Neural cell (in vitro differentiated cells): ENCODE results near the gene IGSF9B. TPM values are rescaled to one million over a fixed set of nuclear protein-coding genes. Genes with fewer than 3 reads are reported as not detected.

ENCODE experiments used
- H2AFZ ChIP-seq: fragments of 200-600, 300-800 bp; sonication (generic), shearing (Covaris generic); 2 replicates; pipeline ENCODE4 v1.6.0; 2014; ENCODE audit warnings: low read depth, mild to moderate bottlenecking, antibody characterized with exemption, low read length, moderate library complexity
- H3F3A ChIP-seq: fragments of 200-600 bp; shearing (Covaris generic); 2 replicates; pipeline ENCODE4 v1.6.1; 2016; ENCODE audit warnings: mild to moderate bottlenecking, moderate library complexity, mixed read lengths, antibody characterized with exemption, low read length; ENCODE audit not compliant: insufficient read depth, poor library complexity, severe bottlenecking
- H3K27ac ChIP-seq: fragments of 200-600, 300-800 bp; sonication (generic), shearing (Covaris generic); 2 replicates; pipeline ENCODE4 v1.5.1; 2014; ENCODE audit warnings: mild to moderate bottlenecking, low read length, moderate library complexity
- H3K27me3 ChIP-seq: fragments of 300-800, 200-600 bp; sonication (generic), shearing (Covaris generic); 2 replicates; pipeline ENCODE4 v1.6.0; 2014; ENCODE audit warnings: mild to moderate bottlenecking, low read depth, low read length, moderate library complexity; ENCODE audit not compliant: insufficient read depth
- H3K36me3 ChIP-seq: fragments of 300-800, 200-600 bp; sonication (generic), shearing (Covaris generic); 2 replicates; pipeline ENCODE4 v1.5.1; 2014; ENCODE audit warnings: mild to moderate bottlenecking, antibody characterized with exemption, low read length, moderate library complexity; ENCODE audit not compliant: insufficient read depth
- H3K4me2 ChIP-seq: fragments of 300-800, 200-600 bp; sonication (generic), shearing (Covaris generic); 2 replicates; pipeline ENCODE4 v1.6.0; 2014; ENCODE audit warnings: mild to moderate bottlenecking, low read length
- H3K4me3 ChIP-seq: fragments of 300-800, 200-600 bp; sonication (generic), shearing (Covaris generic); 2 replicates; pipeline ENCODE4 v1.5.1; 2014; ENCODE audit warnings: mild to moderate bottlenecking, low read length, moderate library complexity
- H3K79me2 ChIP-seq: fragments of 200-600 bp; shearing (Covaris generic); replicated peaks from 2 replicates; pipeline ENCODE4 v1.6.0; 2014; ENCODE audit warnings: mild to moderate bottlenecking, low read length, moderate library complexity; ENCODE audit not compliant: insufficient read depth
- H3K9ac ChIP-seq: fragments of 300-800, 200-600 bp; sonication (generic), shearing (Covaris generic); 2 replicates; pipeline ENCODE4 v1.6.1; 2016; ENCODE audit warnings: mild to moderate bottlenecking, low read length, mixed read lengths
- H3K9me2 ChIP-seq: fragments of 200-600 bp; shearing (Covaris generic); 2 replicates; pipeline ENCODE4 v1.6.1; 2016; ENCODE audit warnings: mild to moderate bottlenecking, low read length, mixed read lengths; ENCODE audit not compliant: insufficient read depth
- H3K9me3 ChIP-seq: fragments of 200-600, 300-800 bp; sonication (generic), shearing (Covaris generic); 2 replicates; pipeline ENCODE4 v1.6.1; 2016; ENCODE audit warnings: mild to moderate bottlenecking, mixed run types, low read length, moderate library complexity, mixed read lengths
- H4K20me1 ChIP-seq: fragments of 200-600 bp; shearing (Covaris generic); 2 replicates; pipeline ENCODE4 v1.6.1; 2016; ENCODE audit warnings: mild to moderate bottlenecking, mixed run types; ENCODE audit not compliant: insufficient read depth
- EP300 ChIP-seq: fragments of 450-650 bp; conservative IDR thresholded peaks from 2 replicates; pipeline ENCODE4 v1.6.1; 2014; ENCODE audit warnings: antibody characterized with exemption, mild to moderate bottlenecking, moderate library complexity; ENCODE audit not compliant: poor library complexity, severe bottlenecking
- EZH2 ChIP-seq: fragments of 200-600, 300-800 bp; shearing (Covaris generic), sonication (generic); IDR thresholded peaks from 2 replicates; pipeline ENCODE4 v1.6.1; 2014; ENCODE audit warnings: antibody characterized with exemption, low read length, borderline replicate concordance, mild to moderate bottlenecking; ENCODE audit not compliant: insufficient read depth, poor library complexity, severe bottlenecking
- MXI1 ChIP-seq: fragments of 450-650 bp; conservative IDR thresholded peaks from 2 replicates; pipeline ENCODE4 v1.6.1; 2014; ENCODE audit warnings: antibody characterized with exemption, mild to moderate bottlenecking; ENCODE audit not compliant: poor library complexity, severe bottlenecking
- POLR2AphosphoS5 ChIP-seq: IDR thresholded peaks from 2 replicates; pipeline ENCODE4 v1.6.1; 2012
- RAD21 ChIP-seq: fragments of 450-650 bp; conservative IDR thresholded peaks from 2 replicates; pipeline ENCODE4 v1.6.1; 2014; ENCODE audit warnings: antibody characterized with exemption, mild to moderate bottlenecking, moderate library complexity
- SMC3 ChIP-seq: fragments of 450-650 bp; conservative IDR thresholded peaks from 2 replicates; pipeline ENCODE4 v1.6.1; 2014; ENCODE audit warnings: antibody characterized with exemption, mild to moderate bottlenecking, moderate library complexity; ENCODE audit not compliant: poor library complexity
- TAF1 ChIP-seq: IDR thresholded peaks from 2 replicates; pipeline ENCODE4 v1.6.1; 2012; ENCODE audit warnings: low read depth
- polyA plus RNA-seq: library from polyadenylated mRNA; depleted of rRNA; stranded (reverse); fragments of >200 nt; gene quantifications from 2 replicates; pipeline ENCODE4 v1.2.3, GENCODE V29; 2014
- TF ChIP-seq, protein P1 (sequence below): IDR thresholded peaks from 2 replicates; pipeline ENCODE4 v1.6.1; 2012; ENCODE audit warnings: borderline replicate concordance
- TF ChIP-seq, protein P2 (sequence below): fragments of 450-650 bp; IDR thresholded peaks from 2 replicates; pipeline ENCODE4 v1.5.1; 2014; ENCODE audit warnings: antibody characterized with exemption, mild to moderate bottlenecking, moderate library complexity; ENCODE audit not compliant: poor library complexity, severe bottlenecking

The IGSF9B gene
- polyA plus RNA-seq, 1 donor from 2014 or later = 2.3 TPM

DNA sequence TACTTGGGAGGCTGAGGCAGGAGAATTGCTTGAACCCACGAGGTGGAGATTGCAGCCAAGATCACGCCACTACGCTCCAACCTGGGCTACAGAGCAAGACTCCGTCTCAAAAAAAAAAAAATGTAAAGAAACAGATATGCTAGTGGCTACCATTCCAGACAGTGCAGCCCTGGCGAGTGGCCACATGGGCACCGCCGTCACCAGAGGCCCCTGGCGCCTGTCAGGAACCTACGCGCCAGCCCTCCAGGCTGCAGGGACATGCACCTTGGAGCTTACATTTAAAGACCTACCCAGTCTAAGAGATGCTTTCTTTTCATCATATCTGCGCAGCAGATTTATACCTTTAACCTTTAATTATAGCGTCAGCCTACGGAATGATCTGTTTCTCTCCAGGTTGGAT is 37.2 kb upstream of the IGSF9B start:
- no peak for TF ChIP-seq MXI1
- TF ChIP-seq, protein P1, sequence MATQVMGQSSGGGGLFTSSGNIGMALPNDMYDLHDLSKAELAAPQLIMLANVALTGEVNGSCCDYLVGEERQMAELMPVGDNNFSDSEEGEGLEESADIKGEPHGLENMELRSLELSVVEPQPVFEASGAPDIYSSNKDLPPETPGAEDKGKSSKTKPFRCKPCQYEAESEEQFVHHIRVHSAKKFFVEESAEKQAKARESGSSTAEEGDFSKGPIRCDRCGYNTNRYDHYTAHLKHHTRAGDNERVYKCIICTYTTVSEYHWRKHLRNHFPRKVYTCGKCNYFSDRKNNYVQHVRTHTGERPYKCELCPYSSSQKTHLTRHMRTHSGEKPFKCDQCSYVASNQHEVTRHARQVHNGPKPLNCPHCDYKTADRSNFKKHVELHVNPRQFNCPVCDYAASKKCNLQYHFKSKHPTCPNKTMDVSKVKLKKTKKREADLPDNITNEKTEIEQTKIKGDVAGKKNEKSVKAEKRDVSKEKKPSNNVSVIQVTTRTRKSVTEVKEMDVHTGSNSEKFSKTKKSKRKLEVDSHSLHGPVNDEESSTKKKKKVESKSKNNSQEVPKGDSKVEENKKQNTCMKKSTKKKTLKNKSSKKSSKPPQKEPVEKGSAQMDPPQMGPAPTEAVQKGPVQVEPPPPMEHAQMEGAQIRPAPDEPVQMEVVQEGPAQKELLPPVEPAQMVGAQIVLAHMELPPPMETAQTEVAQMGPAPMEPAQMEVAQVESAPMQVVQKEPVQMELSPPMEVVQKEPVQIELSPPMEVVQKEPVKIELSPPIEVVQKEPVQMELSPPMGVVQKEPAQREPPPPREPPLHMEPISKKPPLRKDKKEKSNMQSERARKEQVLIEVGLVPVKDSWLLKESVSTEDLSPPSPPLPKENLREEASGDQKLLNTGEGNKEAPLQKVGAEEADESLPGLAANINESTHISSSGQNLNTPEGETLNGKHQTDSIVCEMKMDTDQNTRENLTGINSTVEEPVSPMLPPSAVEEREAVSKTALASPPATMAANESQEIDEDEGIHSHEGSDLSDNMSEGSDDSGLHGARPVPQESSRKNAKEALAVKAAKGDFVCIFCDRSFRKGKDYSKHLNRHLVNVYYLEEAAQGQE = no peak
- no peak for TF ChIP-seq TAF1
- TF ChIP-seq POLR2AphosphoS5 = no peak
- TF ChIP-seq SMC3 = no peak
- no peak for TF ChIP-seq RAD21
- TF ChIP-seq EZH2 = no peak
- TF ChIP-seq, protein P2, sequence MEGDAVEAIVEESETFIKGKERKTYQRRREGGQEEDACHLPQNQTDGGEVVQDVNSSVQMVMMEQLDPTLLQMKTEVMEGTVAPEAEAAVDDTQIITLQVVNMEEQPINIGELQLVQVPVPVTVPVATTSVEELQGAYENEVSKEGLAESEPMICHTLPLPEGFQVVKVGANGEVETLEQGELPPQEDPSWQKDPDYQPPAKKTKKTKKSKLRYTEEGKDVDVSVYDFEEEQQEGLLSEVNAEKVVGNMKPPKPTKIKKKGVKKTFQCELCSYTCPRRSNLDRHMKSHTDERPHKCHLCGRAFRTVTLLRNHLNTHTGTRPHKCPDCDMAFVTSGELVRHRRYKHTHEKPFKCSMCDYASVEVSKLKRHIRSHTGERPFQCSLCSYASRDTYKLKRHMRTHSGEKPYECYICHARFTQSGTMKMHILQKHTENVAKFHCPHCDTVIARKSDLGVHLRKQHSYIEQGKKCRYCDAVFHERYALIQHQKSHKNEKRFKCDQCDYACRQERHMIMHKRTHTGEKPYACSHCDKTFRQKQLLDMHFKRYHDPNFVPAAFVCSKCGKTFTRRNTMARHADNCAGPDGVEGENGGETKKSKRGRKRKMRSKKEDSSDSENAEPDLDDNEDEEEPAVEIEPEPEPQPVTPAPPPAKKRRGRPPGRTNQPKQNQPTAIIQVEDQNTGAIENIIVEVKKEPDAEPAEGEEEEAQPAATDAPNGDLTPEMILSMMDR = no peak
- TF ChIP-seq EP300 = no peak
- H2AFZ ChIP-seq = no peak overlapping the region
- no peak overlapping the region for H3K27ac ChIP-seq

DNA sequence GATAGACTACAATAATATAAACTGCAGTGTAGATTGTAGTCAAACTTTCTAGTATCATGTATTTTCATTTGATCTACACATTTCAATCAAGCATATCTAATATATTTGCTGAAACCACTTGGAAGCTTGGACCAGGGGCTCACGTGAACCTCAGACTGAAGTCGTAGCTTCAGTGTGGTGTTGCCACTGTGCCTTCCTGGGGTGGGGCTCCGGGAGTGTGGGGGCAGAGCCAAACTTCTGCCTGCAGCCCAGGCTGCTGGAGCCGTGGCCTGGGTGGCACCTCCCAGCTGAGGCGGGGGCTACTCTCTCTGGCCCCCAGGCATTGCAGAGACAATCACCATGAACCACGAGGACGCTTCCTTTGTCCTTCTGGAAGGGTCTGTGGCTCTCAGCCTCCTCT is 36.3 kb upstream of the IGSF9B start:
- Histone ChIP-seq H2AFZ (no peak overlapping the region), H3F3A (no peaks in the 10 kb centered on the region), H3K27me3 (no peaks in the 10 kb centered on the region), H3K9ac (no peak overlapping the region), H3K4me3 (no peak overlapping the region), H3K36me3 (no peaks in the 10 kb centered on the region), H3K27ac (no peak overlapping the region), H4K20me1 (no peaks in the 10 kb centered on the region), H3K79me2 (no peaks in the 10 kb centered on the region), H3K4me2 (no peak overlapping the region), H3K9me2 (no peaks in the 10 kb centered on the region), H3K9me3 (no peaks in the 10 kb centered on the region)
- TF ChIP-seq RAD21 (no peak), MXI1 (no peak), SMC3 (no peak), POLR2AphosphoS5 (no peak), EP300 (no peak), TAF1 (no peak), EZH2 (no peak)
- TF ChIP-seq, protein P1 = no peak
- TF ChIP-seq, protein P2 = no peak

More for the DNA sequence above, 37.2 kb upstream of the IGSF9B start:
- H3K27me3 ChIP-seq = no peaks in the 10 kb centered on the region
- no peak overlapping the region for H3K4me2 ChIP-seq
- H3K79me2 ChIP-seq = no peaks in the 10 kb centered on the region
- H3K36me3 ChIP-seq = no peaks in the 10 kb centered on the region
- no peak overlapping the region for H3K9ac ChIP-seq
- no peaks in the 10 kb centered on the region for H3K9me3 ChIP-seq
- no peaks in the 10 kb centered on the region for H4K20me1 ChIP-seq
- H3K9me2 ChIP-seq = no peaks in the 10 kb centered on the region
- H3K4me3 ChIP-seq = no peak overlapping the region
- H3F3A ChIP-seq = no peaks in the 10 kb centered on the region
